Prostate gland (tissue), 2 donors: Measurements from ENCODE around the gene PCSK6. TPM values are rescaled to one million over a fixed set of nuclear protein-coding genes. Genes with fewer than 3 reads are reported as not detected.

Experiments used
- DNase-seq: peaks from one replicate; pipeline ENCODE4 v3.0.0-alpha.2; 2019; ENCODE audit warnings: low spot score
- H3K27ac ChIP-seq, 2 donors: fragments of 200-600 bp; sonication (generic); 2 replicates each; pipeline ENCODE4 v1.5.1; 2017 to 2019
- H3K27me3 ChIP-seq: fragments of 200-600 bp; sonication (generic); replicated peaks from 2 replicates; pipeline ENCODE4 v1.5.1; 2019; ENCODE audit not compliant: insufficient read depth
- H3K36me3 ChIP-seq, 2 donors: fragments of 200-600 bp; sonication (generic); 1 replicate in 1 of 2; 2 replicates in 1 of 2; pipeline versions ENCODE4 v1.5.1 to v1.8.1; 2017 to 2019
- H3K4me1 ChIP-seq: fragments of 200-600 bp; sonication (generic); replicated peaks from 2 replicates; pipeline ENCODE4 v1.5.1; 2019
- H3K4me3 ChIP-seq, 2 donors: fragments of 200-600 bp; sonication (generic); 2 replicates each; pipeline ENCODE4 v1.5.1; 2017 to 2019
- H3K9me3 ChIP-seq: fragments of 200-600 bp; sonication (generic); 2 replicates; pipeline ENCODE4 v1.5.1; 2017
- POLR2A ChIP-seq: fragments of 450-650 bp; IDR thresholded peaks from one replicate; pipeline ENCODE4 v1.6.1; 2016; ENCODE audit warnings: antibody characterized with exemption, mild to moderate bottlenecking
- POLR2AphosphoS5 ChIP-seq: sonication (generic); formaldehyde crosslinking; IDR thresholded peaks from one replicate; pipeline ENCODE4 v1.6.1; 2017; ENCODE audit warnings: antibody characterized with exemption
- WGBS: methylation state at CpG from one replicate; pipeline ENCODE4 v1.1.5; 2018; 5-methylcytosine and 5-hydroxymethylcytosine counted together
- intact Hi-C: fragments of 100-400 bp; cut with DNase I; formaldehyde crosslinking; loops from one replicate; pipeline ENCODE4 v1.14.2; 2022
- total RNA-seq, 2 donors: library from RNA; depleted of rRNA; stranded (reverse); fragments of >200 nt; gene quantifications; one replicate each; pipeline ENCODE4 v1.1.0, GENCODE V29; 2016
- TF ChIP-seq, protein P1 (sequence below), 4 experiments: fragments of 200-600 bp in 2 of 4; fragments of 450-650 bp in 2 of 4; sonication (generic) in 2 of 4; IDR thresholded peaks; 1 replicate in 3 of 4; 2 replicates in 1 of 4; pipeline ENCODE4 v1.5.1; 2016 to 2019; ENCODE audit warnings: antibody characterized with exemption in 4 of 4, mild to moderate bottlenecking in 2 of 4, moderate library complexity in 2 of 4

The PCSK6 gene
- total RNA-seq, 2 donors from 2014 or later: 4.4 to 84.1 TPM

DNA sequence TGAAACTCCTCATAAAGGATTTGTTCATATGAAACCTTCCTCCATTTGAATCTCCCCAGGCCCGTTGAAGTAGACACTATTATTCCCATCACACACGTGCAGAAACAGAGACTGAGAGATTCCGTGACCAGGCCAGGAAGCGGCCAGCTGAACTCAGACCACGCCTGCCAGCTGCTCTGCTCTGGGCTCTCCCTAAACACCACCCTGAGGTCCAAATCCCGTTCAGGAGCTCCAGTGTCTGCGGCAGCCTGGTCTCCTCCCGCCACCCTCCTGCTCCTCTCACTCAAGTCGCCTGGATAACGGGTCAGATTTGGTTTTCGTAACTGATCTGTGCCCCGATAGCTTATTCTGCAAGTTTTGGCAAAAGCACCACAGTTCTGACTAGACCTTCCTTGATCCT lies 140.9 kb downstream of the PCSK6 start:
- Histone ChIP-seq H3K36me3 (no peaks in the 10 kb centered on the region), H3K27me3 (no peaks in the 10 kb centered on the region), H3K9me3 (no peaks in the 10 kb centered on the region), H3K27ac (peak overlapping the region in 1 of 2 donors; percentile 12), H3K4me3 (no peak overlapping the region), H3K4me1 (no peaks in the 10 kb centered on the region)
- no peak for DNase-seq
- 47% methylated on average over 12 of the region's 12 CpGs for WGBS
- TF ChIP-seq, protein P1, sequence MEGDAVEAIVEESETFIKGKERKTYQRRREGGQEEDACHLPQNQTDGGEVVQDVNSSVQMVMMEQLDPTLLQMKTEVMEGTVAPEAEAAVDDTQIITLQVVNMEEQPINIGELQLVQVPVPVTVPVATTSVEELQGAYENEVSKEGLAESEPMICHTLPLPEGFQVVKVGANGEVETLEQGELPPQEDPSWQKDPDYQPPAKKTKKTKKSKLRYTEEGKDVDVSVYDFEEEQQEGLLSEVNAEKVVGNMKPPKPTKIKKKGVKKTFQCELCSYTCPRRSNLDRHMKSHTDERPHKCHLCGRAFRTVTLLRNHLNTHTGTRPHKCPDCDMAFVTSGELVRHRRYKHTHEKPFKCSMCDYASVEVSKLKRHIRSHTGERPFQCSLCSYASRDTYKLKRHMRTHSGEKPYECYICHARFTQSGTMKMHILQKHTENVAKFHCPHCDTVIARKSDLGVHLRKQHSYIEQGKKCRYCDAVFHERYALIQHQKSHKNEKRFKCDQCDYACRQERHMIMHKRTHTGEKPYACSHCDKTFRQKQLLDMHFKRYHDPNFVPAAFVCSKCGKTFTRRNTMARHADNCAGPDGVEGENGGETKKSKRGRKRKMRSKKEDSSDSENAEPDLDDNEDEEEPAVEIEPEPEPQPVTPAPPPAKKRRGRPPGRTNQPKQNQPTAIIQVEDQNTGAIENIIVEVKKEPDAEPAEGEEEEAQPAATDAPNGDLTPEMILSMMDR (IDR thresholded peaks at IDR 0.05): no peak
- TF ChIP-seq POLR2AphosphoS5: no peak
- no peak for TF ChIP-seq POLR2A
- intact Hi-C loops: no loop called here

DNA sequence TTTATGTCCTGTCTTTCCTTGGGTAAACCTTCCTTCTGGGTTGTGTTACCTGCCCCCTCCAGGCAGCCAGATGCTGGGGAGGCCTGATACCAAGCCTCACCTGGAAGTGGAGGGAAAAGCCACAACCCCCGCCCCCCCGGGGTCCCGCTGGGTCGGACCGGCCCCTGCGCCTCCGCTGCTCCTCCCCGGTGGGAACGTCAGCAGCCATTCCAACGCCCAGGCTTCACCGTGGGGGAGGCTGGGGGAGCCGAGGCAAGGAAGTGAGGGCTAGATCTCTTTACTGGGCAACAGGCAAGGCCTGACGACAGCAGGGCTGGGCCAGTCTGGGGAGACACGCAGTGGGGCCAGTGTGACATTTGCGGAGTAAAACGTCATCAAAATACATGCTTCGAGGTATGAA lies 141.5 kb downstream of the PCSK6 start:
- intact Hi-C loops: no loop called here
- DNase-seq: no peak

DNA sequence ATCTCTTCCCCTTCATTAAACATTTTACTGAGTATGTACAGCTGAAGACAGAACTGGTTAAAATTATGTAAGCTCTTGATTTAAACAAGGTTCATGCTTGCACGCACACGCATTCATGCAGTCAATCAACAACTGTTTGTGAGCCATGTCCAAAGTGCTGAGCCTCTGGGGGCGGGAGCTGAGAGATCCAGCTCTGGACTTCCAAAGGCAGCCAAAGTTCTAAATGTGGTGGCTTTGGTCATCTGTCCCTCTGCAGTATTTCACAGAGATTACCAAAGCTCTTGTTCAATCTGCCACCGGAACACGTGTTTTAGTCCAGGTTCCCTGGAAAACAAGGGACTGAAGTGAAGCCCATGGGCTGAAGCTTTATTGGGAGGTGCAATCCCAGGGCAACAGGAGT lies 142.1 kb downstream of the PCSK6 start:
- TF ChIP-seq, protein P1 (IDR thresholded peaks at IDR 0.05): no peak
- TF ChIP-seq POLR2AphosphoS5: no peak
- no peak for TF ChIP-seq POLR2A
- intact Hi-C loops: no loop called here
- WGBS: 85% methylated on average over 5 of the region's 5 CpGs

More for the DNA sequence above, 141.5 kb downstream of the PCSK6 start:
- Histone ChIP-seq H3K27ac (no peak overlapping the region), H3K9me3 (no peaks in the 10 kb centered on the region), H3K4me3 (no peak overlapping the region), H3K4me1 (no peaks in the 10 kb centered on the region), H3K36me3 (no peaks in the 10 kb centered on the region), H3K27me3 (no peaks in the 10 kb centered on the region)
- TF ChIP-seq, protein P1 (IDR thresholded peaks at IDR 0.05): no peak
- TF ChIP-seq POLR2A (no peak), POLR2AphosphoS5 (no peak)
- 84% methylated on average over 17 of the region's 17 CpGs for whole genome bisulfite sequencing

DNA sequence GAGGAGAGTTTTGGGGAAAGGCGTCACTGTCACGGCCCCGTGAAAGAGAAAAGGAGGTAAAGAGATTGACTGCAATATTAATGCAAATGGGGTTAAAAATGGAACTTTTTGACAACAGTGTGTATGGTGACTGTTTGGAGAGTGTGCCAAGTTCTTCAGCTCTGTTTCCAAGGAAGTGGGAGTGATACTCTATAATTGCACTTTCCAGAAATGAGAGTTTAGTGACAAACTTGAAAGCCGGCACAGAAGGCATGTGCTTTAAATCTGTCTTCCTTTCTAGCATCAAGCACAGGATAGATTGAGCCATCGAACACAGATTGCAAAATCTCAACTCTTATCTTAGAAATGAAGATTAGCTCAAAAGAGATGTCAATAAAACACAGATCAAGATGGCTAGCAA lies 142.6 kb downstream of the PCSK6 start:
- TF ChIP-seq, protein P1 (IDR thresholded peaks at IDR 0.05): no peak
- TF ChIP-seq POLR2AphosphoS5 (no peak), POLR2A (no peak)
- no peaks in the 10 kb centered on the region for H3K9me3 ChIP-seq
- no peaks in the 10 kb centered on the region for H3K27me3 ChIP-seq
- H3K27ac ChIP-seq: no peak overlapping the region
- no peak for DNase-seq
- H3K4me1 ChIP-seq: no peaks in the 10 kb centered on the region
- intact Hi-C loops: no loop called here
- no peak overlapping the region for H3K4me3 ChIP-seq
- no peaks in the 10 kb centered on the region for H3K36me3 ChIP-seq
- 65% methylated on average over 5 of the region's 5 CpGs for WGBS

More for the DNA sequence above, 142.1 kb downstream of the PCSK6 start:
- H3K4me3 ChIP-seq: no peak overlapping the region
- H3K9me3 ChIP-seq: no peaks in the 10 kb centered on the region
- no peak overlapping the region for H3K27ac ChIP-seq
- H3K36me3 ChIP-seq: no peaks in the 10 kb centered on the region
- DNase-seq: no peak
- H3K4me1 ChIP-seq: no peaks in the 10 kb centered on the region
- H3K27me3 ChIP-seq: no peaks in the 10 kb centered on the region

DNA sequence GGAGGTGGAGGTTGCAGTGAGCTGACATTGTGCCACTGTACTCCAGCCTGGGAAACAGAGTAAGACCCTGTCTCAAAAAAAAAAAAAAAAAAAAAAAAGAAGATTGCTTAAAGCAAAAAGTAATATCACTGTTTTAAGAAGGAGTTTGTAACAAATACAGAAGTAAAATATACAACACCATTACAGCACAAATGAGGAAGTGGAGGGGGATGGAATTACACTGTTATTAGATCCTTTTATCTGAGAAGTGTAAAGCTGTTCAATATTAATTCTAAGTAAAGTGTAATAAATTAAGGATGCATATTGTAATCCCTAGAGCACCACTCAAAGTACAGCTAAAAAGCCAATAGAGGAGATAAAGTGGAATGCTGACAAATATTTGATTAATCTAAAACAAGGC lies 147.5 kb downstream of the PCSK6 start:
- H3K27me3 ChIP-seq: no peaks in the 10 kb centered on the region
- no peak overlapping the region for H3K4me3 ChIP-seq
- no peaks in the 10 kb centered on the region for H3K36me3 ChIP-seq
- TF ChIP-seq POLR2AphosphoS5 (no peak), POLR2A (no peak)
- TF ChIP-seq, protein P1 (IDR thresholded peaks at IDR 0.05): no peak
- intact Hi-C loops: no loop called here
- no peaks in the 10 kb centered on the region for H3K4me1 ChIP-seq
- no peak for DNase-seq
- no peak overlapping the region for H3K27ac ChIP-seq
- no peaks in the 10 kb centered on the region for H3K9me3 ChIP-seq
